CD14-positive monocyte (primary cell): ENCODE data around the gene ARHGAP21. TPM values are rescaled to one million over a fixed set of nuclear protein-coding genes. Genes with fewer than 3 reads are reported as not detected.

ENCODE experiments used
- DNase-seq, 3 donors: peaks; one replicate each; pipeline ENCODE4 v3.0.0-alpha.2; 2011 to 2022
- H2AFZ ChIP-seq: 2 replicates; pipeline ENCODE4 v1.6.0; 2012; ENCODE audit warnings: mild to moderate bottlenecking, low read depth, low read length, inconsistent platforms; ENCODE audit not compliant: insufficient read depth, poor library complexity, severe bottlenecking
- H3K27ac ChIP-seq, 2 donors: 1 replicate in 1 of 2; 2 replicates in 1 of 2; pipeline ENCODE4 v1.5.1; 2012 to 2013; ENCODE audit warnings: low read length in 2 of 2, control low read depth in 1 of 2, inconsistent platforms in 1 of 2, low read depth in 1 of 2, mild to moderate bottlenecking in 1 of 2
- H3K27me3 ChIP-seq, 2 donors: one replicate each; pipeline versions ENCODE4 v1.6.0 to v1.6.1; 2011 to 2013; ENCODE audit warnings: low read length in 2 of 2; ENCODE audit not compliant: control insufficient read depth in 2 of 2, insufficient read depth in 2 of 2
- H3K36me3 ChIP-seq, 2 donors: replicated peaks in 1 of 2; 1 replicate in 1 of 2; 2 replicates in 1 of 2; pipeline versions ENCODE4 v1.5.1 to v1.6.1; 2012 to 2013; ENCODE audit warnings: low read length in 2 of 2, control low read depth in 1 of 2, inconsistent platforms in 1 of 2, mild to moderate bottlenecking in 1 of 2; ENCODE audit not compliant: insufficient read depth in 2 of 2, control insufficient read depth in 1 of 2
- H3K4me1 ChIP-seq, 2 donors: 1 replicate in 1 of 2; 2 replicates in 1 of 2; pipeline versions ENCODE4 v1.5.1 to v1.6.1; 2012 to 2013; ENCODE audit warnings: low read length in 2 of 2, control low read depth in 1 of 2, inconsistent platforms in 1 of 2, mild to moderate bottlenecking in 1 of 2, moderate library complexity in 1 of 2; ENCODE audit not compliant: insufficient read depth in 2 of 2, control insufficient read depth in 1 of 2
- H3K4me2 ChIP-seq: replicated peaks from 2 replicates; pipeline ENCODE3; 2012; ENCODE audit warnings: low read length, moderate library complexity, mild to moderate bottlenecking; ENCODE audit not compliant: poor library complexity, severe bottlenecking; ENCODE audit errors: extremely low read depth
- H3K4me3 ChIP-seq, 3 experiments: fragments of 200-600 bp in 1 of 3; sonication (generic) in 1 of 3; replicated peaks in 1 of 3; 1 replicate in 2 of 3; 2 replicates in 1 of 3; pipeline ENCODE4 v1.5.1; 2011 to 2013; ENCODE audit warnings: low read length in 3 of 3, mild to moderate bottlenecking in 3 of 3, control low read depth in 2 of 3, low read depth in 2 of 3, inconsistent platforms in 1 of 3, moderate library complexity in 1 of 3
- H3K79me2 ChIP-seq: 2 replicates; pipeline ENCODE4 v1.6.0; 2012; ENCODE audit warnings: mild to moderate bottlenecking, control low read depth, inconsistent platforms, low read length, moderate library complexity; ENCODE audit not compliant: insufficient read depth
- H3K9ac ChIP-seq: 2 replicates; pipeline ENCODE4 v1.6.0; 2017; ENCODE audit warnings: low read length, mild to moderate bottlenecking; ENCODE audit not compliant: insufficient read depth, poor library complexity, severe bottlenecking
- H3K9me3 ChIP-seq, 2 donors: replicated peaks in 1 of 2; 1 replicate in 1 of 2; 2 replicates in 1 of 2; pipeline versions ENCODE4 v1.5.1 to v1.6.1; 2012 to 2013; ENCODE audit warnings: low read length in 2 of 2, control low read depth in 1 of 2; ENCODE audit not compliant: control insufficient read depth in 1 of 2, insufficient read depth in 1 of 2
- H4K20me1 ChIP-seq: 2 replicates; pipeline ENCODE4 v1.6.0; 2012; ENCODE audit warnings: mild to moderate bottlenecking, low read length, control low read depth, moderate library complexity; ENCODE audit not compliant: insufficient read depth
- H3K27ac Mint-ChIP-seq, 7 donors: one replicate each; pipeline ENCODE4 v1.8.0; 2020; ENCODE audit warnings: mild to moderate bottlenecking in 7 of 7, mixed read lengths in 7 of 7, moderate library complexity in 6 of 7, inconsistent platforms in 2 of 7
- H3K27me3 Mint-ChIP-seq, 3 donors: one replicate each; pipeline ENCODE4 v1.8.0; 2021 to 2022; ENCODE audit warnings: low read depth in 3 of 3, mild to moderate bottlenecking in 3 of 3, mixed read lengths in 3 of 3, moderate library complexity in 3 of 3, inconsistent platforms in 1 of 3
- H3K36me3 Mint-ChIP-seq, 2 donors: one replicate each; pipeline ENCODE4 v1.8.0; 2020; ENCODE audit warnings: mixed read lengths in 2 of 2, inconsistent platforms in 1 of 2, mild to moderate bottlenecking in 1 of 2
- H3K4me1 Mint-ChIP-seq: one replicate; pipeline ENCODE4 v1.8.0; 2020; ENCODE audit warnings: mild to moderate bottlenecking, mixed read lengths
- H3K4me3 Mint-ChIP-seq, 2 donors: one replicate each; pipeline ENCODE4 v1.8.0; 2020; ENCODE audit warnings: mild to moderate bottlenecking in 2 of 2, mixed read lengths in 2 of 2, moderate library complexity in 1 of 2
- H3K9me3 Mint-ChIP-seq, 7 donors: one replicate each; pipeline ENCODE4 v1.8.0; 2020 to 2022; ENCODE audit warnings: mixed read lengths in 7 of 7, mild to moderate bottlenecking in 6 of 7, moderate library complexity in 6 of 7, inconsistent platforms in 2 of 7
- WGBS: methylation state at CpG from one replicate; pipeline ENCODE4 v1.1.5; 2013; ENCODE audit warnings: missing lambda C conversion rate; ENCODE audit not compliant: insufficient coverage; 5-methylcytosine and 5-hydroxymethylcytosine counted together
- intact Hi-C, 2 donors: fragments of 100-400 bp; cut with micrococcal nuclease; formaldehyde crosslinking; loops; one replicate each; pipeline versions ENCODE4 v1.15.0 to v1.15.1; 2023
- polyA plus RNA-seq, 3 donors: library from polyadenylated mRNA; depleted of rRNA in 1 of 3; unstranded in 2 of 3; stranded (reverse) in 1 of 3; fragments of 300-500 nt in 2 of 3; fragments of >200 nt in 1 of 3; fragmentation: Illumina TruSeq in 2 of 3; gene quantifications; 1 replicate in 2 of 3; 2 replicates in 1 of 3; pipeline ENCODE4 v1.2.3, GENCODE V29; 2012 to 2021
- TF ChIP-seq, protein P1 (sequence below): fragments of 200-600 bp; IDR thresholded peaks from one replicate; pipeline ENCODE4 v1.8.0; 2022; ENCODE audit warnings: antibody characterized with exemption, mild to moderate bottlenecking

The ARHGAP21 gene
- polyA plus RNA-seq, 3 donors: 2.1 to 20.0 (median 3.4) TPM

DNA sequence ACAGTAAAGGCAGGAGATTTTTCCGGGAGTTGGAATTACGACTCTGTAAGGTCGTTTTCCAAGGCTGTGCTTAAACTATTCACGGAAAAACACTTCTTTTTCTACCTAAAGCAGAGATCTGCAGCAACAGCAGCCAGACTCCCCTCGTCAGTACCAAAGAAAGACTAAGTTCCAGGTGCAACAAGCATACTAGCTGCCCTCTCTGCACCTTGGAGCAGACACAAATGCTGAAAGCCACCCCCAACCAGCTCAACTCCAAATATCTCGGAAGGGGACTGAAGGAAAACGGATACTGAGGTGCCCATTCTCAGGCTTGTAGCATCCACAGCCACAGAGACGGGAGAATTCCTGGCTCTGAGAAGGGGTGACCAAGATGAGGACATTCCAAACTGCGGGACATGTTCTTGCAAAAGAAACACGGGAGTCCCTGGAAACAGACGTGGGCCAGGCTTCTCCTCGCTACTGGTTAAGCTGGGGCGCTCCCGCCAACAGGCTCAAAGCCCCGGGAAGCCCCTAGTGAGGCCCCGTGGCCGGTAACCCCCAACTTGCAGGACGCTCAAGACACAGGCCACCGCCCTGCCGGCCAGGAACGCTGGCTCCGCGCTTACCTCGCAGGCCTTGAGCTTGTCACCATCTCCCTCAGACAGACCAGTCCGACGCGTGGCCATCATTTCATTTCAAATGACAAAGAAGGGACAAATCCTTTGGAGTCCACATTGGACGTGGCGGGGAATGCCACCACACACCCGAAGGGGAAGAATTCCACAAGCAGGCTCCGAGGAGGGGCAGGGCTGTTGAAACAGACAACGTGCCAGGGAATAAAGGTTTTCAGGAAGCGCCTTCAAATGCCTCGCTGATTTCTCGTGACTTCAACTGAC lies 2.2 kb downstream of the ARHGAP21 start:
- Mint-ChIP-seq H3K9me3 (no peaks in the 10 kb centered on the region), H3K4me1 (peaks cover 31% of the 10 kb centered on the region), H3K4me3 (peak overlapping the region; percentile 89 to 98), H3K36me3 (peaks cover 10 to 15% of the 10 kb centered on the region in 2 donors), H3K27ac (peak overlapping the region in 6 of 7 donors; percentile 7 to 91 (median 71)), H3K27me3 (peaks cover 5 to 8% (median 7%) of the 10 kb centered on the region in 3 donors)
- Histone ChIP-seq H3K9me3 (no peaks in the 10 kb centered on the region), H3K79me2 (peaks cover 45% of the 10 kb centered on the region), H4K20me1 (peaks cover 54% of the 10 kb centered on the region), H3K36me3 (no peaks in the 10 kb centered on the region), H3K9ac (no peak overlapping the region), H3K27ac (no peak overlapping the region), H3K4me1 (peaks cover 29 to 44% of the 10 kb centered on the region in 2 donors), H3K4me2 (peak overlapping the region; percentile 90), H3K27me3 (peaks cover 0 to 10% of the 10 kb centered on the region in 2 donors), H3K4me3 (peak overlapping the region; percentile 76 to 82 (median 79)), H2AFZ (peak overlapping the region; percentile 62)
- peak in 2 of 3 donors; percentile 16 to 20 for DNase-seq
- TF ChIP-seq, protein P1, sequence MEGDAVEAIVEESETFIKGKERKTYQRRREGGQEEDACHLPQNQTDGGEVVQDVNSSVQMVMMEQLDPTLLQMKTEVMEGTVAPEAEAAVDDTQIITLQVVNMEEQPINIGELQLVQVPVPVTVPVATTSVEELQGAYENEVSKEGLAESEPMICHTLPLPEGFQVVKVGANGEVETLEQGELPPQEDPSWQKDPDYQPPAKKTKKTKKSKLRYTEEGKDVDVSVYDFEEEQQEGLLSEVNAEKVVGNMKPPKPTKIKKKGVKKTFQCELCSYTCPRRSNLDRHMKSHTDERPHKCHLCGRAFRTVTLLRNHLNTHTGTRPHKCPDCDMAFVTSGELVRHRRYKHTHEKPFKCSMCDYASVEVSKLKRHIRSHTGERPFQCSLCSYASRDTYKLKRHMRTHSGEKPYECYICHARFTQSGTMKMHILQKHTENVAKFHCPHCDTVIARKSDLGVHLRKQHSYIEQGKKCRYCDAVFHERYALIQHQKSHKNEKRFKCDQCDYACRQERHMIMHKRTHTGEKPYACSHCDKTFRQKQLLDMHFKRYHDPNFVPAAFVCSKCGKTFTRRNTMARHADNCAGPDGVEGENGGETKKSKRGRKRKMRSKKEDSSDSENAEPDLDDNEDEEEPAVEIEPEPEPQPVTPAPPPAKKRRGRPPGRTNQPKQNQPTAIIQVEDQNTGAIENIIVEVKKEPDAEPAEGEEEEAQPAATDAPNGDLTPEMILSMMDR: no peak
- WGBS: 47% methylated on average over 35 of the region's 35 CpGs
- intact Hi-C loops: loop anchor here (5.0 to 10.0 kb wide), 2 partner anchors 293 to 296 kb away; partner anchors contain the start of genes ENKUR (in 2 of the 2) and THNSL1 (in 2 of the 2)

DNA sequence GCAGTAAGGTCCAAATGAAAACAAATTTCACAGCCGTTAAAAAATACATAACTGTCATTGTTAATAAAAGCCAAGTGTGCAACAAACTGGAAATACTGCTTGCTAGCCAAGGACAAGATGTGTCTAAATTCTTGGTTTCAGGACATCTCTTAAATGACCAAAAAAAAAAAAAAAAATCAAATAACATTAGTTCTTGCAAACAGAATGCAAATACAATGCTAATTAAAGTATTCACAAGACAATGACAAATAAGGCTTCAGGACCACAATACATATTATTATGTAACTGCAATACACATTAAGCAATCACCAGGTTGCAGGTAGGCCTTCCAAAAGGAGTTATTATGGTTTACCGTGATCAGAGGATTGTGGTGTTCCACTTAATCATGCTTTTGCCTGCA lies 3.6 kb downstream of the ARHGAP21 start:
- Mint-ChIP-seq H3K27ac (no peak overlapping the region), H3K36me3 (peaks cover 10 to 15% of the 10 kb centered on the region in 2 donors), H3K9me3 (no peaks in the 10 kb centered on the region), H3K4me1 (peaks cover 27% of the 10 kb centered on the region), H3K4me3 (no peak overlapping the region), H3K27me3 (peaks cover 1 to 5% (median 2%) of the 10 kb centered on the region in 3 donors)
- peaks cover 25 to 42% of the 10 kb centered on the region in 2 donors for H3K4me1 ChIP-seq
- no CpG with 5 or more reads among the region's 2 CpGs for WGBS
- intact Hi-C loops: loop anchor here (5.0 to 10.0 kb wide), 2 partner anchors 295 to 297 kb away; partner anchors contain the start of genes ENKUR (in 2 of the 2) and THNSL1 (in 2 of the 2)
- H3K9ac ChIP-seq: no peak overlapping the region
- H3K4me3 ChIP-seq: no peak overlapping the region
- TF ChIP-seq, protein P1: no peak
- no peak for DNase-seq
- peak overlapping the region; percentile 29 for H3K4me2 ChIP-seq
- H4K20me1 ChIP-seq: peaks cover 67% of the 10 kb centered on the region
- no peak overlapping the region for H3K27ac ChIP-seq
- no peaks in the 10 kb centered on the region for H3K9me3 ChIP-seq
- H3K27me3 ChIP-seq: no peaks in the 10 kb centered on the region
- peaks cover 57% of the 10 kb centered on the region for H3K79me2 ChIP-seq
- H3K36me3 ChIP-seq: no peaks in the 10 kb centered on the region
- H2AFZ ChIP-seq: no peak overlapping the region
